GM21360 (cell line): ENCODE measurements around the gene JAK3.

Experiments
- ATAC-seq: cut with Tn5 transposase; IDR thresholded peaks from one replicate; pipeline ENCODE4 v1.9.1; 2021; ENCODE audit warnings: mild to moderate bottlenecking, moderate library complexity; ENCODE audit not compliant: unreplicated experiment

Gene JAK3

GRCh38 chr19:17866312-17866963 is 18.7 kb upstream of the JAK3 start:
- ATAC-seq: no peak

- no peak for ATAC-seq
Observed at GRCh38 chr19:17865364-17866311, 17.9 kb upstream of the JAK3 start.

- ATAC-seq: no peak
Observed at GRCh38 chr19:17863520-17864182, 15.9 kb upstream of the JAK3 start.

GRCh38 chr19:17862711-17863519 is 15.1 kb upstream of the JAK3 start:
- no peak for ATAC-seq

GRCh38 chr19:17861542-17862402 is 14.0 kb upstream of the JAK3 start:
- ATAC-seq: no peak

- no peak for ATAC-seq
Observed at GRCh38 chr19:17860993-17861360, 13.2 kb upstream of the JAK3 start.

- no peak for ATAC-seq
Observed at GRCh38 chr19:17860331-17860992, 12.7 kb upstream of the JAK3 start.

GRCh38 chr19:17859533-17860330 is 11.9 kb upstream of the JAK3 start, which contains the start of gene RPL18A:
Gene RPL18A, plus strand, starts transcription at chr19:17859910. Its CDS starts 47 bp downstream, at chr19:17859957.
- peak; percentile 86 for ATAC-seq

GRCh38 chr19:17855280-17856152 is 7.7 kb upstream of the JAK3 start:
- ATAC-seq: no peak

- ATAC-seq: no peak
Observed at GRCh38 chr19:17854061-17854460, 6.3 kb upstream of the JAK3 start.

GRCh38 chr19:17848595-17849292 is 962 bp upstream of the JAK3 start:
- no peak for ATAC-seq

- no peak for ATAC-seq
Observed at GRCh38 chr19:17846146-17846545, 1.6 kb downstream of the JAK3 start.

GRCh38 chr19:17843908-17844490 is 3.8 kb downstream of the JAK3 start:
- ATAC-seq: no peak

- ATAC-seq: no peak
Observed at GRCh38 chr19:17843292-17843827, 4.4 kb downstream of the JAK3 start.

- ATAC-seq: no peak
Observed at GRCh38 chr19:17842663-17843291, 5.0 kb downstream of the JAK3 start.
